ENCODE data around the gene PLD5. TPM values are rescaled to one million over a fixed set of nuclear protein-coding genes. Genes with fewer than 3 reads are reported as not detected.
"Not testable (repeated sequence)": the region's sequence is repeated elsewhere in the genome, so short reads cannot be mapped to it uniquely, and the experiment has no call there.

PLD5 gene
- total RNA-seq, 1 donor from 2014 or later, result 6.6 TPM

DNA sequence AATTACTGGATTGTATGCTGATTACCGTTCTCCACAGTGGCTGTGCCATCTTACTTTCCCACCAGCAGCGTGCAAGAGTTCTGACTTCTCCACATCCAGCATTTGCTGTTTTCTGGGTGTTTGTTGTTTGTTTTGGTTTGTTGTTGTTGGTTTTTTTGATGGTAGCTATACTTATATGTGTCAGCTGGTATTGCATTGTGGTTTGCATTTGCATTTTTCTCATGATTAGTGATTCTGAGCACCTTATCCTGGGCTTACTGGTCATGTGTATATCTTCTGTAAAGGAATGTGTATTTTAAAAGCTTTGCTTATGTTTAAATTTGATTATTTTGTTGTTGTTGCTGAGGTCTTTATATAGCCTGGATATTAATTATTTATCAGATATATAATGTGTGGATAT is 458.7 kb downstream of the PLD5 start:
- Histone ChIP-seq H3K36me3 (no peaks in the 10 kb centered on the region), H3K9me3 (no peaks in the 10 kb centered on the region), H3K4me3 (no peak overlapping the region), H3K27ac (no peak overlapping the region), H3K4me1 (no peaks in the 10 kb centered on the region), H3K27me3 (no peaks in the 10 kb centered on the region)
- TF ChIP-seq, protein P1, sequence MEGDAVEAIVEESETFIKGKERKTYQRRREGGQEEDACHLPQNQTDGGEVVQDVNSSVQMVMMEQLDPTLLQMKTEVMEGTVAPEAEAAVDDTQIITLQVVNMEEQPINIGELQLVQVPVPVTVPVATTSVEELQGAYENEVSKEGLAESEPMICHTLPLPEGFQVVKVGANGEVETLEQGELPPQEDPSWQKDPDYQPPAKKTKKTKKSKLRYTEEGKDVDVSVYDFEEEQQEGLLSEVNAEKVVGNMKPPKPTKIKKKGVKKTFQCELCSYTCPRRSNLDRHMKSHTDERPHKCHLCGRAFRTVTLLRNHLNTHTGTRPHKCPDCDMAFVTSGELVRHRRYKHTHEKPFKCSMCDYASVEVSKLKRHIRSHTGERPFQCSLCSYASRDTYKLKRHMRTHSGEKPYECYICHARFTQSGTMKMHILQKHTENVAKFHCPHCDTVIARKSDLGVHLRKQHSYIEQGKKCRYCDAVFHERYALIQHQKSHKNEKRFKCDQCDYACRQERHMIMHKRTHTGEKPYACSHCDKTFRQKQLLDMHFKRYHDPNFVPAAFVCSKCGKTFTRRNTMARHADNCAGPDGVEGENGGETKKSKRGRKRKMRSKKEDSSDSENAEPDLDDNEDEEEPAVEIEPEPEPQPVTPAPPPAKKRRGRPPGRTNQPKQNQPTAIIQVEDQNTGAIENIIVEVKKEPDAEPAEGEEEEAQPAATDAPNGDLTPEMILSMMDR (IDR thresholded peaks at IDR 0.05), result no peak
- no peak for DNase-seq (ENCODE audit: low spot score in 2 of 2)
- intact Hi-C loops (cut with DNase I), result no loop called here

DNA sequence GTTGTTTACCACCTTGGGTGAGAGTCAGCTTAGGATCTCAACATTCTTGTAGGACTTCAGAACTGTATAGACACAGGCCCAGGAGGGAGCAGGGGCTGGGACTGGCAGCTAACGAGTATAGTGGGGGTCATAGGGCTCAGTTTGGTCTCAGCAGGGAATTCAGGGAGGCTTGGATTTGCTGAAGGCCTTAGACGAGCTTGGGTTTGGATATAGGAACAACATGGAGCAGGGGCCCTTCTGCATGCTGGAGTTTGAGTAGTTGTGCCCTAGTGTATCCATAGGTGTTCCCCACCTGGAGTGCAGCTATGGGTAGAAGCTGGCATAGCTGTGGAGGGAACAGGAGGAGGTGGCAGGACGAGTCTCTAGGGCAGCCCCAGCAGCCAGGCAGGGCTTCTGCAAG is 462.2 kb downstream of the PLD5 start:
- DNase-seq (ENCODE audit: low spot score in 2 of 2), result no peak
- Histone ChIP-seq H3K27me3 (no peaks in the 10 kb centered on the region), H3K9me3 (no peaks in the 10 kb centered on the region), H3K4me1 (no peaks in the 10 kb centered on the region), H3K4me3 (no peak overlapping the region), H3K36me3 (no peaks in the 10 kb centered on the region), H3K27ac (no peak overlapping the region)
- intact Hi-C loops (cut with DNase I), result no loop called here
- TF ChIP-seq, protein P1 (IDR thresholded peaks at IDR 0.05), result no peak

DNA sequence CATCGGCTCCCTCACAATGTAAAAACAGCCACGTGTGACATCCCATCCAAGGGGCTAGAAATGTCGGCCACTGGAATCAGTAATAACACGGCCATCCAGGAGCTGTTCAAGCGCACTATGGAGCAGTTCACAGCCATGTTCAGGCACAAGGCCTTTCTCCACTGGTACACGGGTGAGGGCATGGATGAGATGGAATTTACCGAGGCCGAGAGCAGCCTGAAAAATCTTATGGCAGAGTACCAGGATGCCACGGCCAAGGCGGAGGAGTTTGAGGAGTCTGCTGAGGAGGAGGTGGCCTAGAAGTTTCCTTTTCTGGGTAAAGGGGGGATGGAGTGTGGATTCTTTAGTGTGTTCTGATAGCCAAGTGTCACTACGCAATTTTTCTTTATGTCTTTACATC is 464.5 kb downstream of the PLD5 start:
- Histone ChIP-seq H3K27ac (no peak overlapping the region), H3K4me3 (no peak overlapping the region), H3K4me1 (no peaks in the 10 kb centered on the region), H3K36me3 (no peaks in the 10 kb centered on the region), H3K27me3 (no peaks in the 10 kb centered on the region), H3K9me3 (no peaks in the 10 kb centered on the region)
- no peak for DNase-seq (ENCODE audit: low spot score in 2 of 2)
- intact Hi-C loops (cut with DNase I), result no loop called here
- TF ChIP-seq, protein P1 (IDR thresholded peaks at IDR 0.05), result no peak

DNA sequence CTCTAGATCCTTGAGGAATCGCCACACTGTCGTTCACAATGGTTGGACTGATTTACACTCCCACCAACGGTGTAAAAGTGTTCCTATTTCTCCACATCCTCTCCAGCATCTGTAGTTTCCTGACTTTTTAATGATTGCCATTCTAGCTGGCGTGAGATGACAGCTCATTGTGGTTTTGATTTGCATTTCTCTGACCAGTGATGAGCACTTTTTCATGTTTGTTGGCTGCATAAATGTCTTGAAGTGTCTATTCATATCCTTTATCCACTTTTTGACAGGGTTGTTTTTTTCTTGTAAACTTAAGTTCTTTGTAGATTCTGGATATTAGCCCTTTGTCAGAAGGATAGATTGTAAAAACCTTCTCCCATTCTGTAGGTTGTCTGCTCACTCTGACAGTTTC is 465.9 kb downstream of the PLD5 start:
- H3K27ac ChIP-seq; intact Hi-C loops (cut with DNase I): not testable (repeated sequence)

DNA sequence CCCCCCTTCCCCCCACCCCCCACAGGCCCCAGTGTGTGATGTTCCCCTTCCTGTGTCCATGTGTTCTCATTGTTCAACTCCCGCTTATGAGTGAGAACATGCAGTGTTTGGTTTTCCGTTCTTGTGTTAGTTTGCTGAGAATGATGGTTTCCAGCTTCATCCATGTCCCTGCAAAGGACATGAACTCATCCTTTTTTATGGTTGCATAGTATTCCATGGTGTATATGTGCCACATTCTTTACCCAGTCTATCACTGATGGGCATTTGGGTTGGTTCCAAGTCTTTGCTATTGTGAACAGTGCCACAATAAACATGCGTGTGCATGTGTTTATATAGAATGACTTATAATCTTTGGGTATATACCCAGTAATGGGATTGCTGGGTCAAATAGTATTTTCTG is 466.3 kb downstream of the PLD5 start:
- H3K36me3 ChIP-seq; DNase-seq (ENCODE audit: low spot score in 2 of 2); H3K27me3 ChIP-seq; H3K4me1 ChIP-seq; H3K4me3 ChIP-seq; H3K27ac ChIP-seq; intact Hi-C loops (cut with DNase I); H3K9me3 ChIP-seq: not testable (repeated sequence)

More for the DNA sequence above, 465.9 kb downstream of the PLD5 start:
- not testable (repeated sequence) for H3K27me3 ChIP-seq; H3K9me3 ChIP-seq; DNase-seq (ENCODE audit: low spot score in 2 of 2); H3K4me1 ChIP-seq; H3K4me3 ChIP-seq; H3K36me3 ChIP-seq

DNA sequence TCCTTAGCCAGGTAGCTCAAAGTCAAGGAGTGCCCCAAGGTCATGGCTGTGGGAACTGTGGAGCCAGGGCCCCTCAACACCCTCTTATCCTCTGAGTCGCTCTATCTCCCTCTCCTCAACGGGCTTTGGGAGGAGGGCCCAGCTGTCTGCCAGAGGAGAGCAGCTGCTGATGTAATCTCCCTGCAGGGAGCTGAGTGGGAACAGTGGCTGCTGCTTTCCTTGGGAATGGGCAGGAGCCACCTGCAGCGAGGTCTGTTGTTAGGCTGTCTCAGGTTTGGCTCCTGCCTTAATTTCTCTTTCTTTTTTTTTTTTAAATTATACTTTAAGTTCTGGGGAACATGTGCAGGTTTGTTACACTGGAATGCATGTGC is 466.8 kb downstream of the PLD5 start:
- TF ChIP-seq, protein P1 (IDR thresholded peaks at IDR 0.05), result no peak
- intact Hi-C loops (cut with DNase I), result no loop called here
- H3K27me3 ChIP-seq, result no peaks in the 10 kb centered on the region

DNA sequence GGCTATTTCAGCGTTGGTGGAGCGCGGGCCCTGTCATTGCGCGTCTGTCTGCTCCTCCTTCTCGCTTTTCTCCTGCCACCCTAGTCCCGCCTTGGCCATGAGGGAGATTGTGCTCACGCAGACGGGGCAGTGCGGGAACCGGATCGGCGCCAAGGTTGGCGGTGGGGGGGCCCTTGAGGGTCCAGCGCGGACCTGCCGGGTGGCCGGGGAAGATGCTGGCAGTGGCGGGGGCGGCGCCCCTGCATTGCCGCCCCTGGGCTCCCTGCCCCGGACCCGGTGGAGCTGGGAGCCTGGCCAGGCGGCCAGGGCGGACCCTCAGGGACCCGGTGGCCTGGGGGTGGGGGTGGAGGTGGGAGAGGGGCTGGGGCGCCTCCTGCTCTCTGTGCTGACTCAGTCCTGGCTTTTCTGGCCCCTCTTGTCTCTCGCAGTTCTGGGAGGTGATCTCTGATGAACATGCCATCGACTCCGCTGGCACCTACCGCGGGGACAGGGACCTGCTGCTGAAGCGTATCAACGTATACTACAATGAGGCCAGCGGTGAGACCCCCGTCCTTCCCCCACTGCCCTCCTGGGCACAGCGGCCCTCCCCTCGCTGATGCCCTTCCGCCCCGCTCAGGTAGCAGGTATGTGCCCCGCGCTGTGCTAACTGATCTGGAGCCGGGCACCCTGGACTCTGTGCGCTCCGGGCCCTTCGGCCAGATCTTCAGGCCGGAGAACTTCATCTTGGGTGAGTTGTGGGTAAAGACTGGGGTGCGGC is 467.3 kb downstream of the PLD5 start:
- Histone ChIP-seq H3K27ac (no peak overlapping the region), H3K9me3 (no peaks in the 10 kb centered on the region), H3K4me3 (no peak overlapping the region), H3K4me1 (no peaks in the 10 kb centered on the region), H3K36me3 (no peaks in the 10 kb centered on the region), H3K27me3 (no peaks in the 10 kb centered on the region)
- intact Hi-C loops (cut with DNase I), result no loop called here
- DNase-seq (ENCODE audit: low spot score in 2 of 2), result no peak
- TF ChIP-seq, protein P1 (IDR thresholded peaks at IDR 0.05), result no peak

More for the DNA sequence above, 466.8 kb downstream of the PLD5 start:
- Histone ChIP-seq H3K9me3 (no peaks in the 10 kb centered on the region), H3K27ac (no peak overlapping the region), H3K4me3 (no peak overlapping the region), H3K4me1 (no peaks in the 10 kb centered on the region), H3K36me3 (no peaks in the 10 kb centered on the region)
- no peak for DNase-seq (ENCODE audit: low spot score in 2 of 2)
